Activated naive CD4-positive, alpha-beta T cell treated with anti-CD3 and anti-CD28 coated beads, Interleukin-2, amount 10 ng/mL, durations not matched to agents 7 days and 5 days (primary cell): Measurements from ENCODE around the gene TUSC7.

ENCODE experiments used
- CTCF ChIA-PET: fragments of 350-600 bp; sonication (Branson Sonifier 250); formaldehyde crosslinking; loops from one replicate; lab custom pipeline; 2021; ENCODE audit warnings: antibody characterized with exemption; lab: Charles Lee
- DNase-seq: peaks from one replicate; pipeline ENCODE4 v3.0.0-alpha.2; 2020
- H3K27ac Mint-ChIP-seq: one replicate; pipeline ENCODE4 v1.8.0; 2021; ENCODE audit warnings: mild to moderate bottlenecking, moderate library complexity, mixed read lengths
- H3K27me3 Mint-ChIP-seq: one replicate; pipeline ENCODE4 v1.8.0; 2021; ENCODE audit warnings: mild to moderate bottlenecking, mixed read lengths
- H3K36me3 Mint-ChIP-seq: one replicate; pipeline ENCODE4 v1.8.0; 2021; ENCODE audit warnings: mixed read lengths
- H3K4me1 Mint-ChIP-seq: one replicate; pipeline ENCODE4 v1.8.0; 2021; ENCODE audit warnings: mixed read lengths
- H3K4me3 Mint-ChIP-seq: one replicate; pipeline ENCODE4 v1.8.0; 2021; ENCODE audit warnings: mild to moderate bottlenecking, moderate library complexity, mixed read lengths
- H3K9me3 Mint-ChIP-seq: one replicate; pipeline ENCODE4 v1.8.0; 2021; ENCODE audit warnings: mixed read lengths

Gene TUSC7

GRCh38 chr3:116734243-116734642, 24.7 kb downstream of the TUSC7 start:
- Mint-ChIP-seq H3K27me3 (no peaks in the 10 kb centered on the region), H3K27ac (no peak overlapping the region), H3K4me3 (no peak overlapping the region), H3K36me3 (no peaks in the 10 kb centered on the region), H3K9me3 (peaks cover 6% of the 10 kb centered on the region), H3K4me1 (no peaks in the 10 kb centered on the region)
- CTCF ChIA-PET: no interaction called here
- DNase-seq: no peak

GRCh38 chr3:116739678-116740077, 30.1 kb downstream of the TUSC7 start:
- Mint-ChIP-seq H3K9me3 (peaks cover 2% of the 10 kb centered on the region), H3K4me1 (no peaks in the 10 kb centered on the region), H3K36me3 (no peaks in the 10 kb centered on the region), H3K27ac (no peak overlapping the region), H3K27me3 (no peaks in the 10 kb centered on the region), H3K4me3 (no peak overlapping the region)
- DNase-seq: no peak
- CTCF ChIA-PET: no interaction called here

- Mint-ChIP-seq H3K27ac (no peak overlapping the region), H3K4me3 (no peak overlapping the region), H3K4me1 (no peaks in the 10 kb centered on the region), H3K9me3 (peaks cover 2% of the 10 kb centered on the region), H3K27me3 (no peaks in the 10 kb centered on the region), H3K36me3 (no peaks in the 10 kb centered on the region)
- no peak for DNase-seq
- CTCF ChIA-PET: no interaction called here
These were observed 30.7 kb downstream of the TUSC7 start for GRCh38 chr3:116740293-116740692.

GRCh38 chr3:116741467-116741866, 31.9 kb downstream of the TUSC7 start:
- CTCF ChIA-PET: no interaction called here
- H3K27ac Mint-ChIP-seq: no peak overlapping the region
- no peak overlapping the region for H3K4me3 Mint-ChIP-seq
- no peaks in the 10 kb centered on the region for H3K4me1 Mint-ChIP-seq
- H3K9me3 Mint-ChIP-seq: no peaks in the 10 kb centered on the region
- no peak for DNase-seq
- H3K27me3 Mint-ChIP-seq: no peaks in the 10 kb centered on the region
- H3K36me3 Mint-ChIP-seq: no peaks in the 10 kb centered on the region

GRCh38 chr3:116743062-116743461, 33.5 kb downstream of the TUSC7 start:
- DNase-seq: no peak
- CTCF ChIA-PET: no interaction called here

GRCh38 chr3:116749388-116749787, 39.8 kb downstream of the TUSC7 start:
- CTCF ChIA-PET: no interaction called here
- no peaks in the 10 kb centered on the region for H3K4me1 Mint-ChIP-seq
- H3K4me3 Mint-ChIP-seq: no peak overlapping the region
- H3K27me3 Mint-ChIP-seq: no peaks in the 10 kb centered on the region
- H3K36me3 Mint-ChIP-seq: no peaks in the 10 kb centered on the region
- no peak overlapping the region for H3K27ac Mint-ChIP-seq
- no peak for DNase-seq
- H3K9me3 Mint-ChIP-seq: no peaks in the 10 kb centered on the region

More at GRCh38 chr3:116743062-116743461, 33.5 kb downstream of the TUSC7 start:
- Mint-ChIP-seq H3K36me3 (no peaks in the 10 kb centered on the region), H3K4me3 (no peak overlapping the region), H3K27ac (no peak overlapping the region), H3K4me1 (no peaks in the 10 kb centered on the region), H3K9me3 (no peaks in the 10 kb centered on the region), H3K27me3 (no peaks in the 10 kb centered on the region)

GRCh38 chr3:116757315-116757714, 47.7 kb downstream of the TUSC7 start:
- DNase-seq: no peak
- H3K4me1 Mint-ChIP-seq: no peaks in the 10 kb centered on the region
- CTCF ChIA-PET: no interaction called here
- no peak overlapping the region for H3K4me3 Mint-ChIP-seq
- no peaks in the 10 kb centered on the region for H3K27me3 Mint-ChIP-seq
- H3K36me3 Mint-ChIP-seq: no peaks in the 10 kb centered on the region
- no peak overlapping the region for H3K27ac Mint-ChIP-seq
- no peaks in the 10 kb centered on the region for H3K9me3 Mint-ChIP-seq

- H3K4me1 Mint-ChIP-seq: no peaks in the 10 kb centered on the region
- H3K27me3 Mint-ChIP-seq: no peaks in the 10 kb centered on the region
- H3K27ac Mint-ChIP-seq: no peak overlapping the region
- CTCF ChIA-PET: no interaction called here
- H3K4me3 Mint-ChIP-seq: no peak overlapping the region
- no peaks in the 10 kb centered on the region for H3K9me3 Mint-ChIP-seq
- no peaks in the 10 kb centered on the region for H3K36me3 Mint-ChIP-seq
- DNase-seq: no peak
These were observed 49.7 kb downstream of the TUSC7 start for GRCh38 chr3:116759316-116759715.
